HepG2 (cell line): ENCODE data around the gene MEF2A. TPM values are rescaled to one million over a fixed set of nuclear protein-coding genes. Genes with fewer than 3 reads are reported as not detected.

Experiments used
- CC2D1A ChIP-seq: sonication (generic); formaldehyde crosslinking; IDR thresholded peaks from 2 replicates; pipeline ENCODE4 v1.8.1; 2023; ENCODE audit warnings: mild to moderate bottlenecking, missing genetic modification reagents
- FOXA1 ChIP-seq, 2 experiments: fragments of 450-650 bp in 1 of 2; sonication (generic) in 1 of 2; formaldehyde crosslinking in 1 of 2; IDR thresholded peaks; 2 replicates each; pipeline versions ENCODE4 v1.4.0 to v1.6.1; 2016 to 2020; ENCODE audit warnings: missing genetic modification reagents in 1 of 2
- IKZF4 ChIP-seq: sonication (generic); formaldehyde crosslinking; IDR thresholded peaks from 2 replicates; pipeline ENCODE4 v1.5.1; 2020; ENCODE audit warnings: borderline replicate concordance, mild to moderate bottlenecking, low read depth, missing genetic modification reagents; ENCODE audit errors: not compliant biosample characterization
- MTA1 ChIP-seq: sonication (generic); formaldehyde crosslinking; IDR thresholded peaks from 2 replicates; pipeline ENCODE4 v1.4.0; 2020; ENCODE audit warnings: missing genetic modification reagents, mild to moderate bottlenecking, borderline replicate concordance
- NFE2L1 ChIP-seq: sonication (generic); formaldehyde crosslinking; IDR thresholded peaks from 2 replicates; pipeline ENCODE4 v1.4.0; 2020; ENCODE audit warnings: missing genetic modification reagents, mild to moderate bottlenecking, borderline replicate concordance
- PTBP1 ChIP-seq: fragments of 200-400 bp; formaldehyde crosslinking; IDR thresholded peaks from 2 replicates; pipeline ENCODE4 v1.6.1; 2018; ENCODE audit warnings: low read length, low read depth; ENCODE audit not compliant: poor library complexity, severe bottlenecking
- SMYD3 ChIP-seq: sonication (generic); formaldehyde crosslinking; IDR thresholded peaks from 2 replicates; pipeline ENCODE4 v1.8.1; 2023; ENCODE audit warnings: mild to moderate bottlenecking, missing genetic modification reagents
- SOX13 ChIP-seq, 3 experiments: fragments of 450-650 bp in 1 of 3; sonication (generic) in 1 of 3; formaldehyde crosslinking in 1 of 3; IDR thresholded peaks in 2 of 3; conservative IDR thresholded peaks in 1 of 3; 2 replicates each; pipeline versions ENCODE4 v1.5.0 to v1.6.1; 2016 to 2020; ENCODE audit warnings: antibody characterized with exemption in 1 of 3, mild to moderate bottlenecking in 1 of 3, missing compliant biosample characterization in 1 of 3, missing genetic modification reagents in 1 of 3, moderate library complexity in 1 of 3
- SOX5 ChIP-seq: IDR thresholded peaks from 2 replicates; pipeline ENCODE4 v1.6.1; 2016; ENCODE audit warnings: borderline replicate concordance
- ZNF10 ChIP-seq: sonication (generic); formaldehyde crosslinking; IDR thresholded peaks from 2 replicates; pipeline ENCODE4 v1.4.0; 2020; ENCODE audit warnings: mild to moderate bottlenecking, low read depth, missing genetic modification reagents, borderline replicate concordance
- ZNF674 ChIP-seq: sonication (generic); formaldehyde crosslinking; IDR thresholded peaks from 2 replicates; pipeline ENCODE4 v1.5.0; 2020; ENCODE audit warnings: low read depth, mild to moderate bottlenecking, missing genetic modification reagents
- ZNF7 ChIP-seq: IDR thresholded peaks from 2 replicates; pipeline ENCODE4 v1.6.1; 2016; ENCODE audit warnings: missing biosample characterization, missing genetic modification reagents
- ZNF777 ChIP-seq: sonication (generic); formaldehyde crosslinking; IDR thresholded peaks from 2 replicates; pipeline ENCODE4 v1.4.0; 2020; ENCODE audit warnings: missing genetic modification reagents
- ZNF781 ChIP-seq: sonication (generic); formaldehyde crosslinking; IDR thresholded peaks from 2 replicates; pipeline ENCODE4 v1.5.1; 2020; ENCODE audit warnings: borderline replicate concordance, mild to moderate bottlenecking, missing genetic modification reagents; ENCODE audit errors: not compliant biosample characterization
- ZNF839 ChIP-seq: sonication (generic); formaldehyde crosslinking; IDR thresholded peaks from 2 replicates; pipeline ENCODE4 v1.4.0; 2020; ENCODE audit warnings: missing genetic modification reagents, mild to moderate bottlenecking, borderline replicate concordance
- polyA plus RNA-seq, 8 experiments: library from polyadenylated mRNA; depleted of rRNA in 3 of 8; stranded (reverse) in 7 of 8; unstranded in 1 of 8; fragments of >200 nt; fragmentation: Illumina TruSeq in 4 of 8; extraction: Trizol in 4 of 8; gene quantifications; 2 replicates each; pipeline versions ENCODE4 v1.2.1 to v1.2.3, GENCODE V29; 2011 to 2016; ENCODE audit warnings: low read depth in 4 of 8, missing spikeins in 1 of 8, mixed read lengths in 1 of 8; ENCODE audit not compliant: insufficient read depth in 1 of 8
- total RNA-seq, 5 experiments: library from RNA; depleted of rRNA; stranded (reverse); fragments of >200 nt; fragmentation: Illumina TruSeq; extraction: Trizol; gene quantifications; 2 replicates each; pipeline ENCODE4 v1.2.3, GENCODE V29; 2016; ENCODE audit warnings: low read depth in 1 of 5
- TF ChIP-seq, protein P1 (sequence below): sonication (generic); formaldehyde crosslinking; conservative IDR thresholded peaks from 2 replicates; pipeline ENCODE4 v1.8.0; 2022; ENCODE audit warnings: mild to moderate bottlenecking, moderate library complexity, missing genetic modification reagents
- TF ChIP-seq, protein P2 (sequence below), 2 experiments: sonication (generic) in 1 of 2; formaldehyde crosslinking in 1 of 2; IDR thresholded peaks; 2 replicates each; pipeline versions ENCODE4 v1.5.1 to v1.6.1; 2011 to 2020; ENCODE audit warnings: borderline replicate concordance in 1 of 2, low read depth in 1 of 2, low read length in 1 of 2, mild to moderate bottlenecking in 1 of 2, missing genetic modification reagents in 1 of 2, moderate library complexity in 1 of 2
- TF ChIP-seq, protein P3 (sequence below): sonication (generic); formaldehyde crosslinking; IDR thresholded peaks from 2 replicates; pipeline ENCODE4 v1.4.0; 2020; ENCODE audit warnings: mild to moderate bottlenecking, low read depth, missing genetic modification reagents
- TF ChIP-seq, protein P4 (sequence below): IDR thresholded peaks from 2 replicates; pipeline ENCODE4 v1.6.1; 2012; ENCODE audit warnings: low read depth, low read length, improper control_type of control experiment

MEF2A gene
- total and polyA plus RNA-seq, 2 of the 13 experiments (the other 11 are each of a cell fraction or from before 2014, with no cell fraction given), result 15.2 to 24.4 TPM

GRCh38 chr15:99565299-99566156, at the start of gene MEF2A (continued):
- TF ChIP-seq IKZF4 (no peak), ZNF777 (peak; percentile 38), SMYD3 (CRISPR knock-in tag) (peak; percentile 54; the same call in 1 of the 2 replicates), NFE2L1 (CRISPR knock-in tag) (no peak), ZNF10 (CRISPR knock-in tag) (no peak), FOXA1 (IDR thresholded peaks at IDR 0.05) (no peak), FOXA1 (CRISPR knock-in tag; IDR thresholded peaks at IDR 0.05) (no peak), SOX13 (IDR thresholded peaks at IDR 0.05) (no peak), SOX13 (CRISPR knock-in tag; conservative IDR thresholded peaks at IDR 0.05 in 1 of 2, IDR thresholded peaks at IDR 0.05 in 1 of 2) (peak in 1 of 2 experiments; percentile 49; a peak in 1 of 4 replicates), SOX5 (CRISPR knock-in tag) (no peak; the same call in 1 of the 2 replicates), ZNF7 (CRISPR knock-in tag) (no peak), CC2D1A (CRISPR knock-in tag) (no peak), ZNF674 (no peak), MTA1 (no peak), PTBP1 (peak; percentile 84), ZNF839 (CRISPR knock-in tag) (no peak), ZNF781 (CRISPR knock-in tag) (peak; percentile 72)
- TF ChIP-seq, protein P1, sequence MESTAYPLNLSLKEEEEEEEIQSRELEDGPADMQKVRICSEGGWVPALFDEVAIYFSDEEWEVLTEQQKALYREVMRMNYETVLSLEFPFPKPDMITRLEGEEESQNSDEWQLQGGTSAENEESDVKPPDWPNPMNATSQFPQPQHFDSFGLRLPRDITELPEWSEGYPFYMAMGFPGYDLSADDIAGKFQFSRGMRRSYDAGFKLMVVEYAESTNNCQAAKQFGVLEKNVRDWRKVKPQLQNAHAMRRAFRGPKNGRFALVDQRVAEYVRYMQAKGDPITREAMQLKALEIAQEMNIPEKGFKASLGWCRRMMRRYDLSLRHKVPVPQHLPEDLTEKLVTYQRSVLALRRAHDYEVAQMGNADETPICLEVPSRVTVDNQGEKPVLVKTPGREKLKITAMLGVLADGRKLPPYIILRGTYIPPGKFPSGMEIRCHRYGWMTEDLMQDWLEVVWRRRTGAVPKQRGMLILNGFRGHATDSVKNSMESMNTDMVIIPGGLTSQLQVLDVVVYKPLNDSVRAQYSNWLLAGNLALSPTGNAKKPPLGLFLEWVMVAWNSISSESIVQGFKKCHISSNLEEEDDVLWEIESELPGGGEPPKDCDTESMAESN (CRISPR knock-in tag), result 0 out of 2 replicates have a peak, but pooled peaks have one; percentile 38
- TF ChIP-seq, protein P2, sequence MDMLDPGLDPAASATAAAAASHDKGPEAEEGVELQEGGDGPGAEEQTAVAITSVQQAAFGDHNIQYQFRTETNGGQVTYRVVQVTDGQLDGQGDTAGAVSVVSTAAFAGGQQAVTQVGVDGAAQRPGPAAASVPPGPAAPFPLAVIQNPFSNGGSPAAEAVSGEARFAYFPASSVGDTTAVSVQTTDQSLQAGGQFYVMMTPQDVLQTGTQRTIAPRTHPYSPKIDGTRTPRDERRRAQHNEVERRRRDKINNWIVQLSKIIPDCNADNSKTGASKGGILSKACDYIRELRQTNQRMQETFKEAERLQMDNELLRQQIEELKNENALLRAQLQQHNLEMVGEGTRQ (IDR thresholded peaks at IDR 0.05; ENCODE audit: low read depth, low read length), result no peak
- TF ChIP-seq, protein P2 (CRISPR knock-in tag; IDR thresholded peaks at IDR 0.05; ENCODE audit: borderline replicate concordance), result 0 out of 2 replicates have a peak, but pooled peaks have one; percentile 18
- TF ChIP-seq, protein P3, sequence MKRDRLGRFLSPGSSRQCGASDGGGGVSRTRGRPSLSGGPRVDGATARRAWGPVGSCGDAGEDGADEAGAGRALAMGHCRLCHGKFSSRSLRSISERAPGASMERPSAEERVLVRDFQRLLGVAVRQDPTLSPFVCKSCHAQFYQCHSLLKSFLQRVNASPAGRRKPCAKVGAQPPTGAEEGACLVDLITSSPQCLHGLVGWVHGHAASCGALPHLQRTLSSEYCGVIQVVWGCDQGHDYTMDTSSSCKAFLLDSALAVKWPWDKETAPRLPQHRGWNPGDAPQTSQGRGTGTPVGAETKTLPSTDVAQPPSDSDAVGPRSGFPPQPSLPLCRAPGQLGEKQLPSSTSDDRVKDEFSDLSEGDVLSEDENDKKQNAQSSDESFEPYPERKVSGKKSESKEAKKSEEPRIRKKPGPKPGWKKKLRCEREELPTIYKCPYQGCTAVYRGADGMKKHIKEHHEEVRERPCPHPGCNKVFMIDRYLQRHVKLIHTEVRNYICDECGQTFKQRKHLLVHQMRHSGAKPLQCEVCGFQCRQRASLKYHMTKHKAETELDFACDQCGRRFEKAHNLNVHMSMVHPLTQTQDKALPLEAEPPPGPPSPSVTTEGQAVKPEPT (CRISPR knock-in tag), result no peak
- TF ChIP-seq, protein P4, sequence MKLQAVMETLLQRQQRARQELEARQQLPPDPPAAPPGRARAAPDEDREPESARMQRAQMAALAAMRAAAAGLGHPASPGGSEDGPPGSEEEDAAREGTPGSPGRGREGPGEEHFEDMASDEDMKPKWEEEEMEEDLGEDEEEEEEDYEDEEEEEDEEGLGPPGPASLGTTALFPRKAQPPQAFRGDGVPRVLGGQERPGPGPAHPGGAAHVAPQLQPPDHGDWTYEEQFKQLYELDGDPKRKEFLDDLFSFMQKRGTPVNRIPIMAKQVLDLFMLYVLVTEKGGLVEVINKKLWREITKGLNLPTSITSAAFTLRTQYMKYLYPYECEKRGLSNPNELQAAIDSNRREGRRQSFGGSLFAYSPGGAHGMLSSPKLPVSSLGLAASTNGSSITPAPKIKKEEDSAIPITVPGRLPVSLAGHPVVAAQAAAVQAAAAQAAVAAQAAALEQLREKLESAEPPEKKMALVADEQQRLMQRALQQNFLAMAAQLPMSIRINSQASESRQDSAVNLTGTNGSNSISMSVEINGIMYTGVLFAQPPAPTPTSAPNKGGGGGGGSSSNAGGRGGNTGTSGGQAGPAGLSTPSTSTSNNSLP, result no peak
